AG20443 (cell line): ENCODE results near the gene EML3.

Experiments
- DNase-seq: peaks from one replicate; pipeline ENCODE4 v3.0.0; 2012; ENCODE audit warnings: low spot score, mixed read lengths

The EML3 gene

GRCh38 chr11:62552485-62553079, 60.0 kb downstream of the EML3 start:
- DNase-seq: no peak
